Upper lobe of right lung (tissue), 1 donor: ENCODE data around the gene NFIX. TPM values are rescaled to one million over a fixed set of nuclear protein-coding genes. Genes with fewer than 3 reads are reported as not detected.

Source experiments
- ATAC-seq: fragments of 200-7000 bp; cut with Tn5 transposase; one replicate; pipeline ENCODE4 v1.9.1; 2020; ENCODE audit warnings: mild to moderate bottlenecking, moderate library complexity
- DNase-seq: peaks from one replicate; pipeline ENCODE4 v3.0.0-alpha.2; 2020
- H3K27ac ChIP-seq: fragments of 200-600 bp; one replicate; pipeline ENCODE4 v1.8.0; 2022
- H3K27me3 ChIP-seq: fragments of 200-600 bp; one replicate; pipeline ENCODE4 v1.8.0; 2022; ENCODE audit warnings: mild to moderate bottlenecking
- H3K36me3 ChIP-seq: fragments of 200-600 bp; one replicate; pipeline ENCODE4 v1.8.0; 2022
- H3K4me1 ChIP-seq: fragments of 200-600 bp; one replicate; pipeline ENCODE4 v1.8.0; 2022
- H3K4me3 ChIP-seq: fragments of 200-600 bp; one replicate; pipeline ENCODE4 v1.8.0; 2022; ENCODE audit warnings: mild to moderate bottlenecking
- H3K9me3 ChIP-seq: fragments of 200-600 bp; one replicate; pipeline ENCODE4 v1.8.0; 2022
- intact Hi-C: fragments of 100-400 bp; cut with DNase I; formaldehyde crosslinking; loops from one replicate; pipeline ENCODE4 v1.11.0; 2022
- total RNA-seq: library from RNA; stranded (reverse); fragmentation: NEBNext Ultra II Directional; extraction: Animal tissue kit (Norgen Biotek cat#: 25700); gene quantifications from one replicate; pipeline ENCODE4 v1.2.1, GENCODE V29; 2021
- TF ChIP-seq, protein P1 (sequence below): fragments of 200-600 bp; IDR thresholded peaks from one replicate; pipeline ENCODE4 v1.8.0; 2022; ENCODE audit warnings: antibody characterized with exemption
- donor health status: DM: no; HTN: yes; CAD: no; lungs with severe emphysema.

Gene NFIX
- total RNA-seq, 1 donor from 2014 or later: 168 TPM

GRCh38 chr19:13097463-13098258 is 102.4 kb downstream of the NFIX start:
- H3K27me3 ChIP-seq: no peaks in the 10 kb centered on the region
- TF ChIP-seq, protein P1, sequence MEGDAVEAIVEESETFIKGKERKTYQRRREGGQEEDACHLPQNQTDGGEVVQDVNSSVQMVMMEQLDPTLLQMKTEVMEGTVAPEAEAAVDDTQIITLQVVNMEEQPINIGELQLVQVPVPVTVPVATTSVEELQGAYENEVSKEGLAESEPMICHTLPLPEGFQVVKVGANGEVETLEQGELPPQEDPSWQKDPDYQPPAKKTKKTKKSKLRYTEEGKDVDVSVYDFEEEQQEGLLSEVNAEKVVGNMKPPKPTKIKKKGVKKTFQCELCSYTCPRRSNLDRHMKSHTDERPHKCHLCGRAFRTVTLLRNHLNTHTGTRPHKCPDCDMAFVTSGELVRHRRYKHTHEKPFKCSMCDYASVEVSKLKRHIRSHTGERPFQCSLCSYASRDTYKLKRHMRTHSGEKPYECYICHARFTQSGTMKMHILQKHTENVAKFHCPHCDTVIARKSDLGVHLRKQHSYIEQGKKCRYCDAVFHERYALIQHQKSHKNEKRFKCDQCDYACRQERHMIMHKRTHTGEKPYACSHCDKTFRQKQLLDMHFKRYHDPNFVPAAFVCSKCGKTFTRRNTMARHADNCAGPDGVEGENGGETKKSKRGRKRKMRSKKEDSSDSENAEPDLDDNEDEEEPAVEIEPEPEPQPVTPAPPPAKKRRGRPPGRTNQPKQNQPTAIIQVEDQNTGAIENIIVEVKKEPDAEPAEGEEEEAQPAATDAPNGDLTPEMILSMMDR: no peak
- DNase-seq: peak; percentile 82
- peaks cover 9% of the 10 kb centered on the region for H3K36me3 ChIP-seq
- no peak for ATAC-seq
- intact Hi-C loops: loop anchor here (10.0 kb wide), 2 partner anchors 73 to 123 kb away; no protein-coding TSS in a partner anchor
- peak overlapping the region; percentile 55 for H3K4me3 ChIP-seq
- no peaks in the 10 kb centered on the region for H3K9me3 ChIP-seq
- peak overlapping the region; percentile 89 for H3K27ac ChIP-seq
- peaks cover 51% of the 10 kb centered on the region for H3K4me1 ChIP-seq

GRCh38 chr19:13098277-13099072 is 103.2 kb downstream of the NFIX start:
- intact Hi-C loops: loop anchor here (10.0 kb wide), 2 partner anchors 74 to 124 kb away; no protein-coding TSS in a partner anchor
- Histone ChIP-seq H3K27me3 (no peaks in the 10 kb centered on the region), H3K4me1 (peaks cover 54% of the 10 kb centered on the region), H3K36me3 (peaks cover 9% of the 10 kb centered on the region), H3K9me3 (no peaks in the 10 kb centered on the region), H3K27ac (peak overlapping the region; percentile 89), H3K4me3 (peak overlapping the region; percentile 55)
- ATAC-seq (no peak), DNase-seq (no peak)
- TF ChIP-seq, protein P1: no peak

- ATAC-seq (peak; percentile 61), DNase-seq (peak; percentile 91)
- peaks cover 9% of the 10 kb centered on the region for H3K36me3 ChIP-seq
- H3K4me1 ChIP-seq: peaks cover 54% of the 10 kb centered on the region
- TF ChIP-seq, protein P1: no peak
- peak overlapping the region; percentile 89 for H3K27ac ChIP-seq
- intact Hi-C loops: loop anchor here (10.0 kb wide), 2 partner anchors 75 to 125 kb away; no protein-coding TSS in a partner anchor
- H3K4me3 ChIP-seq: peak overlapping the region; percentile 55
- H3K9me3 ChIP-seq: no peaks in the 10 kb centered on the region
- H3K27me3 ChIP-seq: no peaks in the 10 kb centered on the region
Measured at GRCh38 chr19:13099073-13099999, 104.1 kb downstream of the NFIX start.

- Histone ChIP-seq H3K27me3 (no peaks in the 10 kb centered on the region), H3K4me1 (peaks cover 59% of the 10 kb centered on the region), H3K27ac (peak overlapping the region; percentile 89), H3K36me3 (peaks cover 5% of the 10 kb centered on the region), H3K9me3 (no peaks in the 10 kb centered on the region), H3K4me3 (peak overlapping the region; percentile 55)
- intact Hi-C loops: no loop called here
- TF ChIP-seq, protein P1: no peak
- no peak for ATAC-seq
- no peak for DNase-seq
Measured at GRCh38 chr19:13100031-13100588, 104.8 kb downstream of the NFIX start.
